CD4-positive, alpha-beta T cell treated with Interleukin-1 beta for 1 hour (primary cell): ENCODE measurements around the gene KLRK1.
"Not testable (repeated sequence)": the region's sequence is repeated elsewhere in the genome, so short reads cannot be mapped to it uniquely, and the experiment has no call there.

ENCODE experiments used
- DNase-seq, 2 donors: peaks; one replicate each; pipeline ENCODE4 v3.0.0-alpha.2; 2020 to 2022

KLRK1 gene

GRCh38 chr12:10389904-10390303 is at the start of gene KLRK1:
TSS of gene KLRK1 (minus strand) at chr12:10390041. CDS start at chr12:10388810, 1,231 bp downstream.
- DNase-seq, result no peak

- not testable (repeated sequence) for DNase-seq
Measured at GRCh38 chr12:10437601-10438000, 47.8 kb upstream of the KLRK1 start.

GRCh38 chr12:10435816-10436215 is 46.0 kb upstream of the KLRK1 start, which contains the start of gene KLRC2:
TSS of gene KLRC2 (minus strand) at chr12:10436010. CDS start at chr12:10435986, 24 bp downstream.
- DNase-seq, result peak in 1 of 2 donors; percentile 8

- DNase-seq, result not testable (repeated sequence)
Measured at GRCh38 chr12:10430623-10431022, 40.8 kb upstream of the KLRK1 start.

- DNase-seq, result not testable (repeated sequence)
Measured at GRCh38 chr12:10425938-10426337, 36.1 kb upstream of the KLRK1 start.

- not testable (repeated sequence) for DNase-seq
Measured at GRCh38 chr12:10424260-10424899, 34.5 kb upstream of the KLRK1 start.

- DNase-seq, result not testable (repeated sequence)
Measured at GRCh38 chr12:10422159-10422558, 32.3 kb upstream of the KLRK1 start.

GRCh38 chr12:10420334-10420733 is 30.5 kb upstream of the KLRK1 start, which contains the start of gene KLRC3:
TSS of gene KLRC3 (minus strand) at chr12:10420595. CDS start at chr12:10420550, 45 bp downstream.
- not testable (repeated sequence) for DNase-seq

- DNase-seq, result peak; percentile 23 to 37
Measured at GRCh38 chr12:10409392-10409791, 19.6 kb upstream of the KLRK1 start, which contains the start of gene KLRC4. TSS of gene KLRC4 (minus strand) at chr12:10409757. CDS start at chr12:10409575, 182 bp downstream.

- no peak for DNase-seq
Measured at GRCh38 chr12:10408842-10409241, 19.0 kb upstream of the KLRK1 start.

- peak in 1 of 2 donors; percentile 44 for DNase-seq
Measured at GRCh38 chr12:10406725-10407124, 16.9 kb upstream of the KLRK1 start.

GRCh38 chr12:10405294-10405693 is 15.5 kb upstream of the KLRK1 start:
- no peak for DNase-seq

GRCh38 chr12:10404798-10405197 is 15.0 kb upstream of the KLRK1 start:
- no peak for DNase-seq

- DNase-seq, result no peak
Measured at GRCh38 chr12:10400829-10401228, 11.0 kb upstream of the KLRK1 start.

GRCh38 chr12:10398168-10398567 is 8.3 kb upstream of the KLRK1 start:
- no peak for DNase-seq

GRCh38 chr12:10397296-10397695 is 7.5 kb upstream of the KLRK1 start:
- DNase-seq, result peak; percentile 31 to 58

- DNase-seq, result not testable (repeated sequence)
Measured at GRCh38 chr12:10396176-10396575, 6.3 kb upstream of the KLRK1 start.

- DNase-seq, result peak; percentile 32 to 68
Measured at GRCh38 chr12:10395390-10395998, 5.7 kb upstream of the KLRK1 start.

- peak; percentile 67 to 72 for DNase-seq
Measured at GRCh38 chr12:10394531-10395152, 4.8 kb upstream of the KLRK1 start.

- DNase-seq, result no peak
Measured at GRCh38 chr12:10393291-10393690, 3.5 kb upstream of the KLRK1 start.

GRCh38 chr12:10392394-10392930 is 2.6 kb upstream of the KLRK1 start:
- peak; percentile 62 for DNase-seq

- not testable (repeated sequence) for DNase-seq
Measured at GRCh38 chr12:10390991-10391390, 1.1 kb upstream of the KLRK1 start.
